Measurements from ENCODE around the gene CLP1. TPM values are rescaled to one million over a fixed set of nuclear protein-coding genes. Genes with fewer than 3 reads are reported as not detected.

The CLP1 gene
- polyA plus RNA-seq, 1 of the 3 experiments (the other 2 are of a cell fraction), result 18.1 TPM

DNA sequence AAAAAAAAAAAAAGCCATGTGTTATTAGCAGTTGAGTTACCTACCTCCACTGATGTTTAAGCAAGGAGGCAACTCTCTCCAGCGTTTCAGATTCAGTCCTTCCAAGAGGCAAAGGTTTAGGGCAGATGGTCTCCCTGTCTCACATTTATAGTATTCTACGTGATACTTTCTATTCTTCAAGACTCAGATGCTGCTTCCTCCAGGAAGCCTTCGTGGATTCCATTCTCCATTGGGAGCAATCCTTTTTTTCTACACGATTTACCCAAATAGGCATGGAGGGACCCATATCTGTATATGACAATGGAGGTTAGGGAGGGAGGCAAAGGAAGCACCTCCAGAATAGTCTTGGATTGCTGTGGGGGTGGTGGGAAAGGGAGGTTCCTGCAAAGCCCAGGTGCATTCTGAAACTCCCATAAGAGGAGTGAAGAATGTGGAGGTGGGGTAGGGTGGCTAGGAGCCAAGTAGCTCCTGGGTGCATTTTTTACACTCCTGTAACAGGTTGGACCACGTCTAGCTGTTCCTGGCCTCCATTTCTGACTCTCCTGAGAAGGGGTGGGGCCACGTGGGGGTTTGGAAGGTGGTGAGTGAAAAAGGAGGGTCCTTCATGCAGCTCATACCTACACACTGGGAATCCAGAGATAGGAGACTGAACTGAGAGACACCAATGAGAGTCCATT is 24.0 kb upstream of the CLP1 start:
- ChIA-PET POLR2A (no interaction called here), CTCF (interaction anchor here (2.4 to 17.7 kb wide), 3 partner anchors 11 to 107 kb away, joined by 7 to 326 read pairs (median 21); partner anchors contain the start of gene UBE2L6)
- TF ChIP-seq TEAD4 (IDR thresholded peaks at IDR 0.05; ENCODE audit: borderline replicate concordance, insufficient read depth), result no peak
- TF ChIP-seq, protein P1, sequence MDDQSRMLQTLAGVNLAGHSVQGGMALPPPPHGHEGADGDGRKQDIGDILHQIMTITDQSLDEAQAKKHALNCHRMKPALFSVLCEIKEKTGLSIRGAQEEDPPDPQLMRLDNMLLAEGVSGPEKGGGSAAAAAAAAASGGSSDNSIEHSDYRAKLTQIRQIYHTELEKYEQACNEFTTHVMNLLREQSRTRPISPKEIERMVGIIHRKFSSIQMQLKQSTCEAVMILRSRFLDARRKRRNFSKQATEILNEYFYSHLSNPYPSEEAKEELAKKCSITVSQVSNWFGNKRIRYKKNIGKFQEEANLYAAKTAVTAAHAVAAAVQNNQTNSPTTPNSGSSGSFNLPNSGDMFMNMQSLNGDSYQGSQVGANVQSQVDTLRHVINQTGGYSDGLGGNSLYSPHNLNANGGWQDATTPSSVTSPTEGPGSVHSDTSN (IDR thresholded peaks at IDR 0.05), result no peak
- no peak for TF ChIP-seq ELF1 (IDR thresholded peaks at IDR 0.05)
- TF ChIP-seq, protein P2, sequence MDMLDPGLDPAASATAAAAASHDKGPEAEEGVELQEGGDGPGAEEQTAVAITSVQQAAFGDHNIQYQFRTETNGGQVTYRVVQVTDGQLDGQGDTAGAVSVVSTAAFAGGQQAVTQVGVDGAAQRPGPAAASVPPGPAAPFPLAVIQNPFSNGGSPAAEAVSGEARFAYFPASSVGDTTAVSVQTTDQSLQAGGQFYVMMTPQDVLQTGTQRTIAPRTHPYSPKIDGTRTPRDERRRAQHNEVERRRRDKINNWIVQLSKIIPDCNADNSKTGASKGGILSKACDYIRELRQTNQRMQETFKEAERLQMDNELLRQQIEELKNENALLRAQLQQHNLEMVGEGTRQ (IDR thresholded peaks at IDR 0.05; ENCODE audit: borderline replicate concordance, low read depth, low read length), result no peak
- no peak for TF ChIP-seq MEF2A (IDR thresholded peaks at IDR 0.05; ENCODE audit: borderline replicate concordance, low read depth)
- H3K9ac ChIP-seq, result no peak overlapping the region
- H3K27ac ChIP-seq (ENCODE audit: low read depth in 2 of 2, low read length in 1 of 2), result no peak overlapping the region
- no peaks in the 10 kb centered on the region for H3F3A ChIP-seq (replicated peaks; ENCODE audit: insufficient read depth)
- peaks cover 6% of the 10 kb centered on the region; the same call in 1 of the 2 replicates for H3K27me3 ChIP-seq (ENCODE audit: insufficient read depth)
- H3K79me2 ChIP-seq (ENCODE audit: insufficient read depth), result peaks cover 4% of the 10 kb centered on the region
- H3K4me2 ChIP-seq, result no peak overlapping the region
- no peaks in the 10 kb centered on the region for H3K9me3 ChIP-seq
- no peak overlapping the region for H3K4me3 ChIP-seq (ENCODE audit: low read depth in 2 of 2, low read length in 1 of 2)
- no peaks in the 10 kb centered on the region for H3K9me2 ChIP-seq
- no peaks in the 10 kb centered on the region for H4K20me1 ChIP-seq (ENCODE audit: insufficient read depth)
- WGBS (ENCODE audit: low lambda C conversion rate), result 7% methylated on average over 6 of the region's 6 CpGs
- H3K36me3 ChIP-seq (replicated peaks in 1 of 2; ENCODE audit: control insufficient read depth in 1 of 2, insufficient read depth in 2 of 2, low read length in 1 of 2), result no peaks in the 10 kb centered on the region
- no peak overlapping the region for H2AFZ ChIP-seq (ENCODE audit: low read depth)
- H3K4me1 ChIP-seq (ENCODE audit: control insufficient read depth in 1 of 2, insufficient read depth in 2 of 2, low read depth in 1 of 2, low read length in 1 of 2), result peaks cover 3 to 6% of the 10 kb centered on the region in 2 experiments; a peak in 2 of 4 replicates
- no peak for DNase-seq

DNA sequence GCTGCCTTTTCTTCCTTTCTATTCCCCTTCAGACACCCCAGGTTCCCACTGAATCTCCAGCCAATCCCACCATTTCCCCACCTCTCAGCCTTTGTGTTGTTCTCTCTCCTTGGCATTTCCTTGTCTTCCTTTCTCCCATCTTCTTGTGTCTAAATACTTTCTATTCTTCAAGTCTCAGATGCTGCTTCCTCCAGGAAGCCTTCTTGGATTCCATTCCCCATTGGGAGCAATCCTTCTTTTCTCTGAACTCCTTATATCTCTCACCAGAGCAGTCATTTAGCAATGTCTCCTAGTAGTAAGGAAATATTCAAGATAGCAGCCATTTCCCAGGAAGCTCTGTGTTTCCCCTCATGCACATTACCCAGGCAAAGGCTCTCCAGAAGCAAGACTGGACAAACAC is 23.3 kb upstream of the CLP1 start:
- Histone ChIP-seq H2AFZ (ENCODE audit: low read depth) (no peak overlapping the region), H3K4me1 (ENCODE audit: control insufficient read depth in 1 of 2, insufficient read depth in 2 of 2, low read depth in 1 of 2, low read length in 1 of 2) (peaks cover 3 to 9% of the 10 kb centered on the region in 2 experiments; a peak in 2 of 4 replicates), H3K27ac (ENCODE audit: low read depth in 2 of 2, low read length in 1 of 2) (no peak overlapping the region), H4K20me1 (ENCODE audit: insufficient read depth) (no peaks in the 10 kb centered on the region), H3K79me2 (ENCODE audit: insufficient read depth) (peaks cover 12% of the 10 kb centered on the region), H3K27me3 (ENCODE audit: insufficient read depth) (peaks cover 6% of the 10 kb centered on the region; the same call in 1 of the 2 replicates), H3K9me2 (no peaks in the 10 kb centered on the region), H3K4me3 (ENCODE audit: low read depth in 2 of 2, low read length in 1 of 2) (no peak overlapping the region), H3F3A (replicated peaks; ENCODE audit: insufficient read depth) (no peaks in the 10 kb centered on the region), H3K4me2 (no peak overlapping the region), H3K9me3 (no peaks in the 10 kb centered on the region), H3K36me3 (replicated peaks in 1 of 2; ENCODE audit: control insufficient read depth in 1 of 2, insufficient read depth in 2 of 2, low read length in 1 of 2) (no peaks in the 10 kb centered on the region), H3K9ac (no peak overlapping the region)
- DNase-seq, result no peak
- ChIA-PET POLR2A (no interaction called here), CTCF (interaction anchor here (2.4 to 17.7 kb wide), 3 partner anchors 11 to 108 kb away, joined by 7 to 326 read pairs (median 21); partner anchors contain the start of gene UBE2L6)
- TF ChIP-seq SIN3A (IDR thresholded peaks at IDR 0.05; ENCODE audit: borderline replicate concordance, low read depth, low read length), result no peak
- TF ChIP-seq, protein P3, sequence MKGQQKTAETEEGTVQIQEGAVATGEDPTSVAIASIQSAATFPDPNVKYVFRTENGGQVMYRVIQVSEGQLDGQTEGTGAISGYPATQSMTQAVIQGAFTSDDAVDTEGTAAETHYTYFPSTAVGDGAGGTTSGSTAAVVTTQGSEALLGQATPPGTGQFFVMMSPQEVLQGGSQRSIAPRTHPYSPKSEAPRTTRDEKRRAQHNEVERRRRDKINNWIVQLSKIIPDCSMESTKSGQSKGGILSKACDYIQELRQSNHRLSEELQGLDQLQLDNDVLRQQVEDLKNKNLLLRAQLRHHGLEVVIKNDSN (IDR thresholded peaks at IDR 0.05; ENCODE audit: borderline replicate concordance, low read depth), result no peak
- no peak for TF ChIP-seq ELF1 (IDR thresholded peaks at IDR 0.05)
- TF ChIP-seq TCF12 (IDR thresholded peaks at IDR 0.05), result no peak
- TF ChIP-seq MXI1 (IDR thresholded peaks at IDR 0.05; ENCODE audit: low read depth, low read length), result no peak
- no peak for TF ChIP-seq POLR2AphosphoS5 (IDR thresholded peaks at IDR 0.05; ENCODE audit: low read depth, low read length)
- TF ChIP-seq FOXM1 (IDR thresholded peaks at IDR 0.05; ENCODE audit: low read depth), result no peak
- no peak for TF ChIP-seq RXRA (IDR thresholded peaks at IDR 0.05; ENCODE audit: borderline replicate concordance, low read depth)
- no peak for TF ChIP-seq FOSL2 (IDR thresholded peaks at IDR 0.05; ENCODE audit: borderline replicate concordance, low read depth)
- TF ChIP-seq JUND (IDR thresholded peaks at IDR 0.05), result no peak
- TF ChIP-seq EP300 (IDR thresholded peaks at IDR 0.05; ENCODE audit: borderline replicate concordance in 1 of 2, low read depth in 1 of 2, low read length in 1 of 2), result no peak
- no peak for TF ChIP-seq RCOR1 (IDR thresholded peaks at IDR 0.05; ENCODE audit: low read length)
- no peak for TF ChIP-seq NRF1 (IDR thresholded peaks at IDR 0.05; ENCODE audit: low read depth, low read length)
- no peak for TF ChIP-seq SMC3 (IDR thresholded peaks at IDR 0.05; ENCODE audit: low read depth, low read length)
- TF ChIP-seq GABPA (IDR thresholded peaks at IDR 0.05; ENCODE audit: low read depth), result no peak
- no peak for TF ChIP-seq YY1 (IDR thresholded peaks at IDR 0.05; ENCODE audit: low read depth)
